HFFc6 (cell line): Measurements from ENCODE around the gene CLEC20A. TPM values are rescaled to one million over a fixed set of nuclear protein-coding genes. Genes with fewer than 3 reads are reported as not detected.

Experiments used
- DNase-seq: peaks from one replicate; pipeline ENCODE4 v3.0.0-alpha.2; 2018
- H3K27ac Mint-ChIP-seq: 2 replicates; pipeline ENCODE4 v1.8.0; 2020; ENCODE audit warnings: mild to moderate bottlenecking, mixed read lengths
- H3K27me3 Mint-ChIP-seq: 2 replicates; pipeline ENCODE4 v1.8.0; 2021; ENCODE audit warnings: mild to moderate bottlenecking, moderate library complexity, mixed read lengths; ENCODE audit not compliant: insufficient read depth
- H3K36me3 Mint-ChIP-seq: 2 replicates; pipeline ENCODE4 v1.8.0; 2021; ENCODE audit warnings: low read depth, mixed read lengths
- H3K4me1 Mint-ChIP-seq: 2 replicates; pipeline ENCODE4 v1.8.0; 2020; ENCODE audit warnings: low read depth, mixed read lengths
- H3K4me3 Mint-ChIP-seq: 2 replicates; pipeline ENCODE4 v1.8.0; 2020; ENCODE audit warnings: mild to moderate bottlenecking, moderate library complexity, mixed read lengths
- H3K9me3 Mint-ChIP-seq: 2 replicates; pipeline ENCODE4 v1.8.0; 2020; ENCODE audit warnings: mild to moderate bottlenecking, mixed read lengths
- CTCF ChIP-seq: fragments of 200-600 bp; sonication (generic); IDR thresholded peaks from 2 replicates; pipeline ENCODE4 v1.5.0; 2021; ENCODE audit warnings: antibody characterized with exemption, mild to moderate bottlenecking
- total RNA-seq, 6 experiments: library from RNA; stranded (reverse); fragmentation: NEBNext Ultra II Directional; extraction: Animal tissue kit (Norgen Biotek cat#: 25700); gene quantifications; 2 replicates in 1 of 6; 3 replicates in 5 of 6; pipeline ENCODE4 v1.2.3, GENCODE V29; 2021

CLEC20A gene
- total RNA-seq, 6 experiments from 2014 or later = not detected

GRCh38 chr1:178510155-178510554 lies 13.4 kb upstream of the CLEC20A start:
- no peak overlapping the region for H3K27ac Mint-ChIP-seq
- DNase-seq = no peak
- no peaks in the 10 kb centered on the region for H3K36me3 Mint-ChIP-seq
- H3K9me3 Mint-ChIP-seq = no peaks in the 10 kb centered on the region
- H3K27me3 Mint-ChIP-seq = peaks cover 9% of the 10 kb centered on the region
- no peak overlapping the region for H3K4me3 Mint-ChIP-seq
- no peak for TF ChIP-seq CTCF
- no peaks in the 10 kb centered on the region; the same call in 1 of the 2 replicates for H3K4me1 Mint-ChIP-seq

- Mint-ChIP-seq H3K9me3 (no peaks in the 10 kb centered on the region), H3K36me3 (no peaks in the 10 kb centered on the region), H3K27ac (no peak overlapping the region), H3K27me3 (peaks cover 9% of the 10 kb centered on the region), H3K4me1 (no peaks in the 10 kb centered on the region; the same call in 1 of the 2 replicates), H3K4me3 (no peak overlapping the region)
- no peak for TF ChIP-seq CTCF
- DNase-seq = no peak
Observed at GRCh38 chr1:178509414-178510007, 12.7 kb upstream of the CLEC20A start.

GRCh38 chr1:178506669-178507068 lies 9.9 kb upstream of the CLEC20A start:
- TF ChIP-seq CTCF = no peak
- peaks cover 2% of the 10 kb centered on the region for H3K4me1 Mint-ChIP-seq
- H3K27me3 Mint-ChIP-seq = peaks cover 5% of the 10 kb centered on the region
- no peaks in the 10 kb centered on the region for H3K9me3 Mint-ChIP-seq
- H3K4me3 Mint-ChIP-seq = no peak overlapping the region
- DNase-seq = no peak
- H3K36me3 Mint-ChIP-seq = no peaks in the 10 kb centered on the region
- H3K27ac Mint-ChIP-seq = no peak overlapping the region

GRCh38 chr1:178506177-178506576 lies 9.4 kb upstream of the CLEC20A start:
- no peak overlapping the region for H3K27ac Mint-ChIP-seq
- H3K4me1 Mint-ChIP-seq = peaks cover 6% of the 10 kb centered on the region
- no peak overlapping the region for H3K4me3 Mint-ChIP-seq
- H3K9me3 Mint-ChIP-seq = no peaks in the 10 kb centered on the region
- no peaks in the 10 kb centered on the region for H3K36me3 Mint-ChIP-seq
- no peak for DNase-seq
- peaks cover 5% of the 10 kb centered on the region for H3K27me3 Mint-ChIP-seq
- no peak for TF ChIP-seq CTCF

GRCh38 chr1:178504286-178504685 lies 7.5 kb upstream of the CLEC20A start:
- no peak overlapping the region for H3K27ac Mint-ChIP-seq
- TF ChIP-seq CTCF = no peak
- peaks cover 5% of the 10 kb centered on the region for H3K27me3 Mint-ChIP-seq
- H3K9me3 Mint-ChIP-seq = no peaks in the 10 kb centered on the region
- H3K4me3 Mint-ChIP-seq = no peak overlapping the region
- no peaks in the 10 kb centered on the region for H3K36me3 Mint-ChIP-seq
- no peak for DNase-seq
- H3K4me1 Mint-ChIP-seq = peaks cover 6% of the 10 kb centered on the region
